SJSA1 (cell line): ENCODE measurements around the gene FAM163A. TPM values are rescaled to one million over a fixed set of nuclear protein-coding genes. Genes with fewer than 3 reads are reported as not detected.
"Not testable (repeated sequence)": the region's sequence is repeated elsewhere in the genome, so short reads cannot be mapped to it uniquely, and the experiment has no call there.

Experiments used
- DNase-seq, 2 experiments: peaks; one replicate each; pipeline ENCODE4 v3.0.0-alpha.2; 2015 to 2020; ENCODE audit warnings: low spot score in 2 of 2, low read depth in 1 of 2
- H3K27ac ChIP-seq: fragments of 250-450 bp; sonication (Bioruptor Pico); 2 replicates; pipeline ENCODE4 v1.5.1; 2020; ENCODE audit warnings: mild to moderate bottlenecking, moderate library complexity
- H3K27me3 ChIP-seq: fragments of 250-450 bp; sonication (Bioruptor Pico); replicated peaks from 2 replicates; pipeline ENCODE4 v1.5.1; 2020; ENCODE audit warnings: mild to moderate bottlenecking, moderate library complexity
- H3K36me3 ChIP-seq: fragments of 250-450 bp; sonication (Bioruptor Pico); 2 replicates; pipeline ENCODE4 v1.5.1; 2020; ENCODE audit warnings: mild to moderate bottlenecking
- H3K4me1 ChIP-seq: fragments of 250-450 bp; sonication (Bioruptor Pico); replicated peaks from 2 replicates; pipeline ENCODE4 v1.6.1; 2021; ENCODE audit warnings: mild to moderate bottlenecking
- H3K4me3 ChIP-seq: fragments of 250-450 bp; sonication (Bioruptor Pico); 2 replicates; pipeline ENCODE4 v1.5.1; 2020; ENCODE audit warnings: mild to moderate bottlenecking
- H3K9me3 ChIP-seq: fragments of 250-450 bp; sonication (Bioruptor Pico); replicated peaks from 2 replicates; pipeline ENCODE4 v1.5.1; 2020; ENCODE audit warnings: mild to moderate bottlenecking
- total RNA-seq: library from RNA; depleted of rRNA; stranded (reverse); fragments of >200 nt; shearing (Covaris generic); gene quantifications from 2 replicates; pipeline ENCODE4 v1.2.3, GENCODE V29; 2014

FAM163A gene
- total RNA-seq, 1 experiment from 2014 or later = not detected

DNA sequence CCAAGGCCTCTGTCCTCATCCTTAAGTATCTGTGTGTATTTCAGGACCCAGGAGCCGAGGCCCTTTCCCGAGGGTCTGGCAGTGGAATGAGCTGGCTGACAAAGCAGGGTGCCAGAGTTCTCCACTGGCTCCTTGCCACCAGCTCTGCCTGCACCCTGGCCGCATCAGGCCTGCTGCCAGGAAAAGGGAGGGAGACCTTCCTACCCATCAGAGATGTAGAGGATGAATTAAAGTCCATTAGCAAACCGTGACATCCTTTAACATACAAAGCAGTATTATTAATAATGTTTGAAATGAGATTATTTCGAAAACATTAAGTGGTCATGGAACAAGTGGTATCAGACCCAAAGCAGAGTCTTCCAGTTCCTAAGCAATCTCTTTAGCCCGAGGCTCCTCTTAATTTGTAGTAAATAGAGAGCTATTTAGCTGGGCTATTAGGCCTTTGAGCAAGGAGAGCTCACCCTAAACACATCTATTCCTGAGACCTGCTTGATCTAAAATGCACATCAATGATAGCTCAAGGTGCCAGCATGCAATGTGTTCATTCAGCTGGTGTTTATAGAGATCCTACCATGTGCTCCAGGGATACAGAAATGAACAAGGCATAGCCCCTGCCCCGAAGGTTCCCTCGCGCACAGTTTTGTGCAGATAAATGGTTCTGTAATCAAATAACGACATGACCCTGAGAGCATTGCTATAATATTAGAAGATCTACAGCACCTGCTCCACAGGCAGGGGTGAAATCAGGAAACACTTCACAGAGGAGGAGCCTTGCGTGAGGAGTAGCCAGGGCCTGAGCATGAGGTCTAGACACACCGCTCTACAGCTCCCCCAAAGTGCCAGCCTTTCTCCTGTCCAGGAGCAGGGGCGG lies 44.0 kb downstream of the FAM163A start:
- Histone ChIP-seq H3K27ac (no peak overlapping the region), H3K4me1 (no peaks in the 10 kb centered on the region), H3K36me3 (no peaks in the 10 kb centered on the region), H3K4me3 (no peak overlapping the region), H3K9me3 (no peaks in the 10 kb centered on the region), H3K27me3 (peaks cover 19% of the 10 kb centered on the region)
- no peak for DNase-seq

GRCh38 chr1:179788259-179788658 lies 45.2 kb downstream of the FAM163A start:
- no peak for DNase-seq
- H3K4me3 ChIP-seq = no peak overlapping the region
- no peaks in the 10 kb centered on the region for H3K4me1 ChIP-seq
- H3K27ac ChIP-seq = no peak overlapping the region
- no peaks in the 10 kb centered on the region for H3K36me3 ChIP-seq
- H3K27me3 ChIP-seq = peaks cover 18% of the 10 kb centered on the region
- no peaks in the 10 kb centered on the region for H3K9me3 ChIP-seq

GRCh38 chr1:179793281-179793680 lies 50.2 kb downstream of the FAM163A start:
- H3K27me3 ChIP-seq = peaks cover 17% of the 10 kb centered on the region
- no peaks in the 10 kb centered on the region for H3K36me3 ChIP-seq
- H3K4me1 ChIP-seq = no peaks in the 10 kb centered on the region
- no peaks in the 10 kb centered on the region for H3K9me3 ChIP-seq
- no peak overlapping the region for H3K27ac ChIP-seq
- no peak for DNase-seq
- no peak overlapping the region for H3K4me3 ChIP-seq

DNA sequence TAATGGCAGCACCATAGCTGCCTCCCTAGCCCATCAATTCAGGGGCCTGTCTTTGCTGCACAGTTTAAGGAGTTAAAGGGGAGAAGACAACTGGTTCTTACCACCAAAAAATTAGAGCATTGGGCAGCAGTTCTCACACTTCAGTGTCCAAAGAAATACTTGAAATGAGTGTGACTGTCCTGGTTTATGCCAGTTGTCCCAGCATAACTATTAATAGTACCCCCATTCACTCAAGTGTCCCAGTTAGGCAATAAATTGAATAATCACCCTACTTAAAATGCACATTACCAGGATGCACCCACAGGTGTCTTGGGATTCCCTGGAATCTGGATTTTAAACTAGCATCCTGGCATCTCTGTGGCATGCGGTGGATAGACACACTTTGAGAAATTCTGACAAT lies 51.1 kb downstream of the FAM163A start:
- Histone ChIP-seq H3K27ac (no peak overlapping the region), H3K4me3 (no peak overlapping the region), H3K9me3 (no peaks in the 10 kb centered on the region), H3K36me3 (no peaks in the 10 kb centered on the region), H3K4me1 (no peaks in the 10 kb centered on the region), H3K27me3 (peaks cover 14% of the 10 kb centered on the region)
- no peak for DNase-seq

GRCh38 chr1:179794669-179795068 lies 51.6 kb downstream of the FAM163A start:
- Histone ChIP-seq H3K4me1 (no peaks in the 10 kb centered on the region), H3K9me3 (no peaks in the 10 kb centered on the region), H3K4me3 (no peak overlapping the region), H3K36me3 (no peaks in the 10 kb centered on the region), H3K27me3 (peaks cover 14% of the 10 kb centered on the region), H3K27ac (no peak overlapping the region)
- no peak for DNase-seq

DNA sequence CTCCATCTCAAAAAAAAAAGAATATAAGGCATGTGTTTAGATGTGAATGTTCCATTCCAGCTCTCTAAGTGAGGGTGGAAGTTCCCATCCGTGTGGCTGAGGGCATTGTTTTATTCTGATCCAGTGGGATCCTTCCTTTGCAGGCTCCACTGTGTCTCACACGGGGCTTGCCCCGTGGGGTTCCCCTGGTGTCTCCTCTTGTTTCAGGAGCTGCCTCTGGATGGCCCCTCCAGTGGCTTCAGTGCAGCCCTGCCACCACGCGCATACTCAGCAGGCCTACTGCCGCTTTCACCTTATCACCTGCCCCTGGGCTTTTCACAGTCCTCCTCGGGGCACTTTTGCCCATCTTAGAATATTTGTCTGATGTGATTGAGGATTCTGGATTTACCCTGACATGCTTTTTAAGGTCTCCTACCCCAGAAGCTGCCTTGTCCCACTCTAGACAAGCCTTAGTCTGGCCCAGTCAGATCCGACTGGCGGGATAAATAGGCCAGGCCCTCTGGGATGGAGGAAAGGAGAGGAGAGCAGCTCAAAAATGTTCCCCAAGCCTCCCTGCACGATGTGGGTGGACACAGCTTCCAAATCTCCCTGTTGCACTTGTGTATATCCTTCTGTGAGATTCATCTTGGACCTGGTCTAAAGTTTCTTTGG lies 55.2 kb downstream of the FAM163A start:
- Histone ChIP-seq H3K36me3 (no peaks in the 10 kb centered on the region), H3K4me1 (no peaks in the 10 kb centered on the region), H3K27me3 (peaks cover 9% of the 10 kb centered on the region), H3K27ac (no peak overlapping the region), H3K9me3 (no peaks in the 10 kb centered on the region), H3K4me3 (no peak overlapping the region)
- DNase-seq = no peak

DNA sequence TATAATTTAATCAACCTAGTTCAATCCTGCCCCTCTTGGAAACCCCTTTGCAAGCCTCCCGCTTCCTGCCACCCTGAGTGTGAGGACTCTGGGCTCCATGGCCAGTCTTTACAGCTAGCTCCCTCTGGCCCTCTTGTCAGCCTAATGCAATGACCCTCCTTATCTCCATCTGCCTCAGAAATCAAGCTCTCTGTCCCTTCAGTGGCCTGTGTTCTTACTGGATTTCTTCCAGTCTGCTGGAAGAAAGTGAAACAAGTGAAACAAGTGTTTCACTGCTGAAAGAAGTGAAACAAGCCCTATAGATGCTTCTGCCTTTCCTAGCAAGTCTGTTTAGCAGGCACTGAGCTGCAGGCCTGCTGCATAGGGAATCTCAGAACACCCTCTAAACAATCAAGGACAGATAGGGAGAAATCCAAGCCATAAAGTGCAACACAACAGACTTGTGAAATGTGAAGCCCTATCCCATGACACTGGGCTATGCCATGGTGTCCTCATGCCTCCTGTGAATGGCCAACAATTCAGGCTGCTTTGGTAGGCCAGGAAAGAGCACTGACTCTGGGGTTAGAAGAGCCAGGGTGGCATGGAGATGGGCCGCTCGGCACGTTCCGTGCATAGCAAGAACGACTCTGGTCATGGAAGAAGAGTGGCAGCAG lies 55.9 kb downstream of the FAM163A start:
- H3K9me3 ChIP-seq = no peaks in the 10 kb centered on the region
- no peak for DNase-seq
- H3K4me3 ChIP-seq = no peak overlapping the region
- H3K4me1 ChIP-seq = no peaks in the 10 kb centered on the region
- H3K27ac ChIP-seq = no peak overlapping the region
- peaks cover 6% of the 10 kb centered on the region for H3K27me3 ChIP-seq
- no peaks in the 10 kb centered on the region for H3K36me3 ChIP-seq

DNA sequence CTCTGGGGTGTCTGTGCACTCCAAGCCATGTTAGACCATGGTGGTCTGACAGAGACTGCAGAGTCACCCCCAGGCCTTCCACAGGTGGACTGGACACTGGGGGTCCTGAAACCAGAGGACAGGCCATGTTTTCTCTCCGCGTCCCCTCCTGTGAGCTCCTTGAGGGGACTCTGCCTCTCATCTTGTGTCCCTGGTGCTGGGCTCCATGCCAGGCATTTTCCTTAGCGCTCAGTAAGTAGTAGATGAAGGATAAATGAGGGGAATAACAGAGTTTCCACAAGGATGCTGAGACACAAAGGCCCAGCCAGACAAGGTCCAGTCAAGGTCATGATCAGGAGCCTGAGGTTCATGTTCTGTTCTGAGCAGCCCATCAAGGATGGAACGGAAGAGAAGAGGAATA lies 57.4 kb downstream of the FAM163A start:
- H3K27me3 ChIP-seq = peaks cover 3% of the 10 kb centered on the region

DNA sequence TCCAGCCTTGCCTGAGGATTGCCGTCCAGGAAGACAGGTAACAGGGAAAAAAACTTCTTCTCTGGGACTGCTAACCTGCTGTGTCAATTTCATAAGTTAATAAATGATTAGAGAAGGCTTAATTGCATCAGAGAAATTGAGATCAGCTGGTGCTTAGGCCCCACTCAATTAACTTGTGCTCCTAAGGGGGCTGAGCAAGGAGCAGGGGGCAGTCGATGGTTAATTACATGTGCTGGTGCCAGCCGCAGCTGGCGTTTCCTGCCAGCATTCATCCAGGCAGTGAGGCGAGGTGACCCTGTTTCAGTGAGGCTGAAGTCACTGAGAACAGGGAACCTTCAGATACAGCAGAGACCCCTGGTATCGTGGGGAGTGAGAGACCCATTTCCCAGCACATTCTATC lies 60.0 kb downstream of the FAM163A start:
- Histone ChIP-seq H3K4me1 (no peaks in the 10 kb centered on the region), H3K27me3 (no peaks in the 10 kb centered on the region; the same call in 1 of the 2 replicates), H3K36me3 (no peaks in the 10 kb centered on the region), H3K4me3 (no peak overlapping the region), H3K9me3 (no peaks in the 10 kb centered on the region), H3K27ac (no peak overlapping the region)
- no peak for DNase-seq

More for the DNA sequence above, 57.4 kb downstream of the FAM163A start:
- no peak for DNase-seq
- Histone ChIP-seq H3K4me3 (no peak overlapping the region), H3K27ac (no peak overlapping the region), H3K4me1 (no peaks in the 10 kb centered on the region), H3K36me3 (no peaks in the 10 kb centered on the region), H3K9me3 (no peaks in the 10 kb centered on the region)

- Histone ChIP-seq H3K4me3 (no peak overlapping the region), H3K9me3 (no peaks in the 10 kb centered on the region), H3K27ac (no peak overlapping the region), H3K27me3 (no peaks in the 10 kb centered on the region; the same call in 1 of the 2 replicates), H3K36me3 (no peaks in the 10 kb centered on the region), H3K4me1 (no peaks in the 10 kb centered on the region)
- no peak for DNase-seq
Observed at GRCh38 chr1:179803918-179804317, 60.8 kb downstream of the FAM163A start.

GRCh38 chr1:179804417-179804816 lies 61.3 kb downstream of the FAM163A start:
- DNase-seq, H3K27ac ChIP-seq, H3K36me3 ChIP-seq, H3K4me3 ChIP-seq, H3K9me3 ChIP-seq, H3K27me3 ChIP-seq, H3K4me1 ChIP-seq: not testable (repeated sequence)

DNA sequence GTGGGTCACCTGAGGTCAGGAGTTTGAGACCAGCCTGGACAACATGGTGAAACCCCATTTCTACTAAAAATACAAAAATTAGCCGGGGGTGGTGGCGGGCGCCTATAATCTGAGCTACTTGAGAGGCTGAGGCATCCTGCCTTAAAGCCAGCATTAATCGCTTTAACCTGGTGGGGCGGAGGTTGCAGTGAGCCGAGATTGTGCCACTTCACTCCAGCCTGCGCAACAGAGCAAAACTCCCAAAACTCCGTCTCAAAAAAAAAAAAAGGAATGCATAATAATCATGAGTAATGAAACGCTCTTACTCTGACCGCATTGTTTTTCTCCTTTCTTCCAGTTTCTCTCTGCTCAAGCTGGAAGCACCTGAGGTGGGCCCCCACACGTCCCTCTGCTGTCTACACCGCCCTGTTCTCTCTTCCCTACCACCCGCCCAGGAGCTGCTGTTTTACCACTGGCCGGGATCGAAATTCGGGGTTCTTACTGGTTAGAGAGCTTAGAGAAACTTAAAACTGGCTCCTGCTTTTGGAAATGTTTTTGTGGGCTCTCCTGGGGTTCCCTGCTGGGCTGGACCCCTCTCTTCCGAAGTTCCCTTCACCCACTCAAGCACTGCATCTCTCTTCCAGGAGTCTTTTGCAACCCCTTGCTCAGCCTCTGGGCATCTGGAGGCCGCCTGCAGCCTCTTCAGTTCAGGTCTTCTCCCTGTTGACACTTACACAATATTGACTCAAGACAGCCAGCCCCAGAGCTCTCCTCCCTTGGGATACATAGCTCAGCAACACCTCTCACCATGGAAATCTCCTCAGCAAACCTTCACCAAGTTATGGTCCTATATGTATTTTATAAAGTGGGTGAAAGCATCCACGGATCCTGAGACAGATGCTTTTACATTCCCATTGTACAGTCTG lies 62.5 kb downstream of the FAM163A start:
- no peak for DNase-seq
- no peak overlapping the region for H3K27ac ChIP-seq
- H3K27me3 ChIP-seq = no peaks in the 10 kb centered on the region
- no peaks in the 10 kb centered on the region for H3K9me3 ChIP-seq
- H3K4me3 ChIP-seq = no peak overlapping the region
- H3K36me3 ChIP-seq = no peaks in the 10 kb centered on the region
- H3K4me1 ChIP-seq = no peaks in the 10 kb centered on the region

GRCh38 chr1:179806333-179806732 lies 63.2 kb downstream of the FAM163A start:
- H3K4me3 ChIP-seq = no peak overlapping the region
- H3K9me3 ChIP-seq = no peaks in the 10 kb centered on the region
- no peaks in the 10 kb centered on the region for H3K4me1 ChIP-seq
- no peaks in the 10 kb centered on the region for H3K36me3 ChIP-seq
- no peak overlapping the region for H3K27ac ChIP-seq
- no peak for DNase-seq
- no peaks in the 10 kb centered on the region for H3K27me3 ChIP-seq
